Thoracic aorta (tissue), 2 donors: ENCODE data around the gene RUVBL1. TPM values are rescaled to one million over a fixed set of nuclear protein-coding genes. Genes with fewer than 3 reads are reported as not detected.

Experiments used
- ATAC-seq: fragments of 150-250 bp; one replicate; pipeline ENCODE4 v1.8.0; 2017; ENCODE audit warnings: low read depth; ENCODE audit not compliant: insufficient number of reproducible peaks, low FRiP score
- DNase-seq: peaks from one replicate; pipeline ENCODE4 v3.0.0-alpha.2; 2020; ENCODE audit warnings: low spot score
- H3K27ac ChIP-seq, 2 donors: fragments of 200-600 bp; sonication (generic); 1 replicate in 1 of 2; 2 replicates in 1 of 2; pipeline ENCODE4 v1.5.1; 2016; ENCODE audit warnings: mild to moderate bottlenecking in 2 of 2, moderate library complexity in 2 of 2
- H3K27me3 ChIP-seq: fragments of 200-600 bp; sonication (generic); replicated peaks from 2 replicates; pipeline ENCODE4 v1.6.0; 2016; ENCODE audit warnings: mild to moderate bottlenecking; ENCODE audit not compliant: insufficient read depth
- H3K36me3 ChIP-seq: fragments of 200-600 bp; sonication (generic); one replicate; pipeline ENCODE4 v1.5.1; 2016
- H3K4me1 ChIP-seq, 2 donors: fragments of 200-600 bp; sonication (generic); 1 replicate in 1 of 2; 2 replicates in 1 of 2; pipeline versions ENCODE4 v1.5.1 to v1.6.0; 2016; ENCODE audit warnings: low read depth in 2 of 2, mild to moderate bottlenecking in 1 of 2; ENCODE audit not compliant: control insufficient read depth in 1 of 2
- H3K4me3 ChIP-seq: fragments of 200-600 bp; sonication (generic); 2 replicates; pipeline ENCODE4 v1.5.1; 2016; ENCODE audit warnings: mild to moderate bottlenecking
- H3K9me3 ChIP-seq: fragments of 200-600 bp; sonication (generic); 2 replicates; pipeline ENCODE4 v1.5.1; 2016
- CTCF ChIP-seq: fragments of 200-600 bp; sonication (generic); IDR thresholded peaks from one replicate; pipeline ENCODE4 v1.5.1; 2019; ENCODE audit warnings: antibody characterized with exemption
- total RNA-seq, 2 donors: library from RNA; depleted of rRNA; stranded (reverse); fragments of >200 nt; gene quantifications; one replicate each; pipeline versions ENCODE4 v1.1.0 to v1.2.3, GENCODE V29; 2016

RUVBL1 gene
- total RNA-seq, 2 donors from 2014 or later: 14.1 to 18.6 TPM

- no peaks in the 10 kb centered on the region for H3K9me3 ChIP-seq
- no peak for TF ChIP-seq CTCF
Measured at GRCh38 chr3:128128251-128128650, 4.6 kb upstream of the RUVBL1 start.

GRCh38 chr3:128127236-128127635, 3.6 kb upstream of the RUVBL1 start:
- peaks cover 10 to 11% of the 10 kb centered on the region in 2 donors for H3K4me1 ChIP-seq
- no peaks in the 10 kb centered on the region for H3K9me3 ChIP-seq
- H3K36me3 ChIP-seq: no peaks in the 10 kb centered on the region
- no peak for TF ChIP-seq CTCF
- H3K27ac ChIP-seq: no peak overlapping the region
- ATAC-seq (no peak), DNase-seq (no peak)
- H3K4me3 ChIP-seq: no peak overlapping the region
- no peaks in the 10 kb centered on the region for H3K27me3 ChIP-seq

More at GRCh38 chr3:128128251-128128650, 4.6 kb upstream of the RUVBL1 start:
- Histone ChIP-seq H3K27ac (no peak overlapping the region), H3K4me3 (no peak overlapping the region), H3K27me3 (no peaks in the 10 kb centered on the region), H3K4me1 (peaks cover under 1% of the 10 kb centered on the region in 2 donors), H3K36me3 (no peaks in the 10 kb centered on the region)
- ATAC-seq (no peak), DNase-seq (no peak)

- Histone ChIP-seq H3K9me3 (no peaks in the 10 kb centered on the region), H3K4me1 (peaks cover 10 to 11% of the 10 kb centered on the region in 2 donors), H3K36me3 (no peaks in the 10 kb centered on the region), H3K27ac (peak overlapping the region in 1 of 2 donors; percentile 50), H3K27me3 (no peaks in the 10 kb centered on the region), H3K4me3 (peak overlapping the region; percentile 74)
- no peak for ATAC-seq
- no peak for TF ChIP-seq CTCF
- no peak for DNase-seq
Measured at GRCh38 chr3:128123156-128123537, 465 bp downstream of the RUVBL1 start.

- ATAC-seq: no peak
Measured at GRCh38 chr3:128122013-128122412, 1.6 kb downstream of the RUVBL1 start.

More at GRCh38 chr3:128122013-128122412, 1.6 kb downstream of the RUVBL1 start:
- Histone ChIP-seq H3K27me3 (no peaks in the 10 kb centered on the region), H3K4me1 (peaks cover 10 to 11% of the 10 kb centered on the region in 2 donors), H3K9me3 (no peaks in the 10 kb centered on the region), H3K36me3 (no peaks in the 10 kb centered on the region), H3K4me3 (no peak overlapping the region), H3K27ac (no peak overlapping the region)
- DNase-seq: no peak
- TF ChIP-seq CTCF: no peak
